ENCODE data around the gene IRF4.

GRCh38 chr6:367298-367794 lies 24.2 kb upstream of the IRF4 start:
- TF ChIP-seq POLR2A (IDR thresholded peaks at IDR 0.05; ENCODE audit: extremely low read depth, insufficient read length) (no peak), CTCF (IDR thresholded peaks at IDR 0.05; ENCODE audit: low read depth, low read length) (no peak), MYC (IDR thresholded peaks at IDR 0.05; ENCODE audit: low read depth, low read length) (no peak)

Data from NB4 (cell line).